HG03025 (cell line): Measurements from ENCODE around the gene PIGR.

Experiments used
- ATAC-seq: cut with Tn5 transposase; IDR thresholded peaks from one replicate; pipeline ENCODE4 v1.9.1; 2021; ENCODE audit warnings: mild to moderate bottlenecking, moderate library complexity; ENCODE audit not compliant: unreplicated experiment, low FRiP score

Gene PIGR

GRCh38 chr1:206913766-206914537 lies 32.3 kb downstream of the PIGR start:
- no peak for ATAC-seq

- ATAC-seq = no peak
These were observed 33.7 kb downstream of the PIGR start for GRCh38 chr1:206912445-206913095.

- no peak for ATAC-seq
These were observed 35.1 kb downstream of the PIGR start for GRCh38 chr1:206911064-206911663.

- no peak for ATAC-seq
These were observed 36.4 kb downstream of the PIGR start for GRCh38 chr1:206909883-206910318.

- ATAC-seq = no peak
These were observed 36.9 kb downstream of the PIGR start for GRCh38 chr1:206909161-206909882.

- ATAC-seq = no peak
These were observed 38.2 kb downstream of the PIGR start for GRCh38 chr1:206908038-206908437.

- no peak for ATAC-seq
These were observed 38.8 kb downstream of the PIGR start for GRCh38 chr1:206907304-206907991.

GRCh38 chr1:206905295-206906164 lies 40.7 kb downstream of the PIGR start:
- ATAC-seq = no peak

GRCh38 chr1:206904423-206905142 lies 41.7 kb downstream of the PIGR start:
- ATAC-seq = no peak

GRCh38 chr1:206903687-206904086 lies 42.6 kb downstream of the PIGR start:
- ATAC-seq = no peak

- no peak for ATAC-seq
These were observed 43.6 kb downstream of the PIGR start for GRCh38 chr1:206902702-206903101.

- ATAC-seq = no peak
These were observed 44.3 kb downstream of the PIGR start for GRCh38 chr1:206901944-206902343.

GRCh38 chr1:206900149-206900548 lies 46.1 kb downstream of the PIGR start:
- no peak for ATAC-seq

GRCh38 chr1:206899717-206900116 lies 46.5 kb downstream of the PIGR start:
- ATAC-seq = no peak

GRCh38 chr1:206898915-206899431 lies 47.3 kb downstream of the PIGR start:
- no peak for ATAC-seq

GRCh38 chr1:206898089-206898914 lies 48.0 kb downstream of the PIGR start:
- ATAC-seq = no peak

GRCh38 chr1:206897175-206897574 lies 49.1 kb downstream of the PIGR start, which contains the start of gene IL24:
Gene IL24, plus strand, starts transcription at chr1:206897443. Its CDS starts 390 bp downstream, at chr1:206897833.
- ATAC-seq = no peak

GRCh38 chr1:206896261-206896660 lies 50.0 kb downstream of the PIGR start:
- ATAC-seq = no peak
